Endothelial cell (in vitro differentiated cells): ENCODE results near the gene PRKCA. TPM values are rescaled to one million over a fixed set of nuclear protein-coding genes. Genes with fewer than 3 reads are reported as not detected.

Source experiments
- DNase-seq: peaks from one replicate; pipeline ENCODE4 v3.0.0; 2021; ENCODE audit warnings: low spot score
- H3K27ac Mint-ChIP-seq: one replicate; pipeline ENCODE4 v1.8.0; 2021; ENCODE audit warnings: mixed read lengths, inconsistent platforms; ENCODE audit not compliant: unreplicated experiment
- H3K27me3 Mint-ChIP-seq: one replicate; pipeline ENCODE4 v1.8.0; 2021; ENCODE audit warnings: mild to moderate bottlenecking, moderate library complexity, mixed read lengths, inconsistent platforms; ENCODE audit not compliant: unreplicated experiment
- H3K36me3 Mint-ChIP-seq: one replicate; pipeline ENCODE4 v1.8.0; 2021; ENCODE audit warnings: mild to moderate bottlenecking, low read depth, mixed read lengths, inconsistent platforms; ENCODE audit not compliant: unreplicated experiment
- H3K4me1 Mint-ChIP-seq: one replicate; pipeline ENCODE4 v1.8.0; 2021; ENCODE audit warnings: mild to moderate bottlenecking, mixed read lengths, inconsistent platforms; ENCODE audit not compliant: unreplicated experiment
- H3K4me3 Mint-ChIP-seq: one replicate; pipeline ENCODE4 v1.8.0; 2021; ENCODE audit warnings: mild to moderate bottlenecking, mixed read lengths, inconsistent platforms; ENCODE audit not compliant: unreplicated experiment
- H3K9me3 Mint-ChIP-seq: one replicate; pipeline ENCODE4 v1.8.0; 2021; ENCODE audit warnings: mixed read lengths, inconsistent platforms; ENCODE audit not compliant: unreplicated experiment
- CTCF ChIP-seq: fragments of 200-600 bp; sonication (generic); IDR thresholded peaks from one replicate; pipeline ENCODE4 v1.5.0; 2021; ENCODE audit warnings: antibody characterized with exemption; ENCODE audit not compliant: unreplicated experiment
- total RNA-seq: library from RNA; stranded (reverse); fragmentation: NEBNext Ultra II Directional; extraction: Animal tissue kit (Norgen Biotek cat#: 25700); gene quantifications from one replicate; pipeline ENCODE4 v1.2.1, GENCODE V29; 2021; ENCODE audit not compliant: unreplicated experiment

Gene PRKCA
- total RNA-seq, 1 donor from 2014 or later = 2.1 TPM

- no peaks in the 10 kb centered on the region for H3K36me3 Mint-ChIP-seq
- no peaks in the 10 kb centered on the region for H3K9me3 Mint-ChIP-seq
- no peak for TF ChIP-seq CTCF
- no peaks in the 10 kb centered on the region for H3K27me3 Mint-ChIP-seq
- peaks cover 2% of the 10 kb centered on the region for H3K4me1 Mint-ChIP-seq
- no peak overlapping the region for H3K4me3 Mint-ChIP-seq
- no peak for DNase-seq
- H3K27ac Mint-ChIP-seq = no peak overlapping the region
Measured at GRCh38 chr17:66378296-66378695, 75.9 kb downstream of the PRKCA start.

GRCh38 chr17:66379544-66379943 lies 77.1 kb downstream of the PRKCA start:
- Mint-ChIP-seq H3K27me3 (no peaks in the 10 kb centered on the region), H3K4me3 (no peak overlapping the region), H3K27ac (no peak overlapping the region), H3K36me3 (no peaks in the 10 kb centered on the region), H3K9me3 (no peaks in the 10 kb centered on the region), H3K4me1 (peaks cover 2% of the 10 kb centered on the region)
- DNase-seq = no peak
- no peak for TF ChIP-seq CTCF

DNA sequence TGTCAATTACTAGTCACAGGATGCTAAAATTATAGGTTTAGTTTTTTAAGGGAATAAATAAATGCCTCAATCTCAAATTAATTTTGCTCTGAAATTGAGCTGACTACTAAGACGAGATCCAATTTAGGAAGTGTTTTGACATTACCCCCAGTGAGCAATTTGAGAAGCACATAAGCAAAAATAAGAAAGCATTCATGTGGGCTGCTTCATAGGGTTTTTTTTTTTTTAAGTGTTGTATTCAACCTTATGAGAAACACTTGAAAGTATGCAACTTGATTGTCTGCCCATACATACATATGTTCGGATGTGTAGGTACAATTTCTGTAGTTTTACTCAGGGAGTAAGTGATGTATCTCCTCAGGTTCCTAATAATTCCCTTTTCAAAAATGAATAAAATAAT lies 77.6 kb downstream of the PRKCA start:
- Mint-ChIP-seq H3K9me3 (no peaks in the 10 kb centered on the region), H3K4me1 (peaks cover 2% of the 10 kb centered on the region), H3K36me3 (no peaks in the 10 kb centered on the region), H3K27ac (no peak overlapping the region), H3K27me3 (no peaks in the 10 kb centered on the region), H3K4me3 (no peak overlapping the region)
- no peak for TF ChIP-seq CTCF
- DNase-seq = no peak

DNA sequence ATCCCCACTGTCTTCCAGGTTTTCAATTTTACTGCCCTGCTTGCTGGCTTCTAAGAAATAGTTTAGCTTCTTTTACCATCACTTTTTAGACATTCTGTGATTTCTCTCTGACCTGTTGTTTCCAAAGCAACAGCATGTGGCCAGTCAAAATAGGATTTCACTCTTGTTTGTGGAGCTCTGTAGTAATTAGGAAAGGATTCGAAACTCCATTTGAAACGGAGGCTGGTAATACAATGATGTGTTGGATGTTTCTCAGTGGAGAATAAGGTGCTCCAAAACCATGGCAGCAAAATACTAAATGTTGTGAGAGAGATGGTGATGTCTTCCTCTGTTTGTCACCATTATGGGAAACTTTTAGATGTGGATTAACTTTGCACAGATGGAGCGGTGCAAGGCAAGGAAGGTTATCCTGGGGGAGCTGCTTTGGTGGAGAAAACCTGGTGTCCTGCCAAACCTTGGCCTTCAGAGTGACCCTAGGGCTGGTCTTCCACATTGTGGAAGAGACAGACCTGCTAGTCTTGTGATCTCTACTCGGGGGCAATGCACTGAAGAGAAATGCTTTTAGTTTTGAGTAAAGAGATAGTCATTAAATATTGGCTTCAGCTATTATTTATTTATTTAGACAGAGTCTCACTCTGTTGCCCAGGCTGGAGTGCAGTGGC lies 79.4 kb downstream of the PRKCA start:
- Mint-ChIP-seq H3K27ac (no peak overlapping the region), H3K36me3 (no peaks in the 10 kb centered on the region), H3K4me3 (no peak overlapping the region), H3K4me1 (no peaks in the 10 kb centered on the region), H3K27me3 (no peaks in the 10 kb centered on the region), H3K9me3 (no peaks in the 10 kb centered on the region)
- DNase-seq = no peak
- TF ChIP-seq CTCF = no peak

- no peak for DNase-seq
- Mint-ChIP-seq H3K4me1 (no peaks in the 10 kb centered on the region), H3K36me3 (no peaks in the 10 kb centered on the region), H3K27me3 (peaks cover 1% of the 10 kb centered on the region), H3K4me3 (no peak overlapping the region), H3K9me3 (no peaks in the 10 kb centered on the region), H3K27ac (no peak overlapping the region)
- TF ChIP-seq CTCF = no peak
Measured at GRCh38 chr17:66383333-66383732, 80.9 kb downstream of the PRKCA start.
